ENCODE measurements around the gene PLPPR3. TPM values are rescaled to one million over a fixed set of nuclear protein-coding genes. Genes with fewer than 3 reads are reported as not detected.
"Not testable (repeated sequence)": the region's sequence is repeated elsewhere in the genome, so short reads cannot be mapped to it uniquely, and the experiment has no call there.

Gene PLPPR3
- total RNA-seq, 2 donors from 2014 or later, result not detected

GRCh38 chr19:825897-826644 lies 4.3 kb upstream of the PLPPR3 start:
- no peak for ATAC-seq (replicated peaks)
- no peaks in the 10 kb centered on the region for H3K9me3 Mint-ChIP-seq

GRCh38 chr19:824885-825284 lies 3.1 kb upstream of the PLPPR3 start:
- no peak for ATAC-seq (replicated peaks)
- H3K36me3 Mint-ChIP-seq (ENCODE audit: low read depth), result no peaks in the 10 kb centered on the region
- no peak overlapping the region for H3K27ac Mint-ChIP-seq
- no peaks in the 10 kb centered on the region for H3K9me3 Mint-ChIP-seq
- no peak overlapping the region for H3K4me3 Mint-ChIP-seq
- H3K27me3 Mint-ChIP-seq, result no peaks in the 10 kb centered on the region
- H3K4me1 Mint-ChIP-seq, result no peaks in the 10 kb centered on the region

More at GRCh38 chr19:825897-826644, 4.3 kb upstream of the PLPPR3 start:
- Mint-ChIP-seq H3K4me3 (no peak overlapping the region), H3K36me3 (ENCODE audit: low read depth) (no peaks in the 10 kb centered on the region), H3K4me1 (no peaks in the 10 kb centered on the region), H3K27me3 (no peaks in the 10 kb centered on the region), H3K27ac (no peak overlapping the region)

DNA sequence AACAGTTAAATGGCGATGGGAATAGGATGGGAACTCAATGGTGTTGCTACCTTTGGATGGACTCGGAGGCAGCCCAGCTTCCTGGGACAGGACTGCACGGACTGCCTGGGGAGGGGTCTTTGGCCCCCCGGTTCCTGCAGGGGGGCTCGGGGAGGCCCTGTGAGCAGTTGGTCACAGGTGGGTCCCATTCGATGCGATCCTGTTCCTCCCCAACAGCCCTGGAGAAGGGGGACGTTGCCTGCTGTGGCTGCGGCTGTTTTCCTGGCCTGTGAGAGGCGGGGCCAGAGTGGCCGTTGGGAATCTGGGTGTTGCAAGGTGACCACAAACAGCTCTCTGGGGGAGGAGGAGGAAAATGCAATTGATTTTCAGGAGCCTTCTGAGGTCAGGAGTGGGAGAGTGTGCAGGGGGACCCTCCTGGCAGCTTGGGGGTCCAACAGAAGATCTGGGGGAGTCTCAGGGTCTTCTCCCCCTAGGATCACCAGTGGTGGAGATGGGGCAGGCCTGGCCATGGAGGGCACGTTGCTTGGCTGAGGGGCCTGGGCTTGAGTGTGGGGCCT lies 1.9 kb upstream of the PLPPR3 start:
- Mint-ChIP-seq H3K4me1 (no peaks in the 10 kb centered on the region), H3K4me3 (no peak overlapping the region), H3K36me3 (ENCODE audit: low read depth) (no peaks in the 10 kb centered on the region), H3K27ac (no peak overlapping the region), H3K9me3 (no peaks in the 10 kb centered on the region), H3K27me3 (no peaks in the 10 kb centered on the region)
- no peak for ATAC-seq (replicated peaks)

DNA sequence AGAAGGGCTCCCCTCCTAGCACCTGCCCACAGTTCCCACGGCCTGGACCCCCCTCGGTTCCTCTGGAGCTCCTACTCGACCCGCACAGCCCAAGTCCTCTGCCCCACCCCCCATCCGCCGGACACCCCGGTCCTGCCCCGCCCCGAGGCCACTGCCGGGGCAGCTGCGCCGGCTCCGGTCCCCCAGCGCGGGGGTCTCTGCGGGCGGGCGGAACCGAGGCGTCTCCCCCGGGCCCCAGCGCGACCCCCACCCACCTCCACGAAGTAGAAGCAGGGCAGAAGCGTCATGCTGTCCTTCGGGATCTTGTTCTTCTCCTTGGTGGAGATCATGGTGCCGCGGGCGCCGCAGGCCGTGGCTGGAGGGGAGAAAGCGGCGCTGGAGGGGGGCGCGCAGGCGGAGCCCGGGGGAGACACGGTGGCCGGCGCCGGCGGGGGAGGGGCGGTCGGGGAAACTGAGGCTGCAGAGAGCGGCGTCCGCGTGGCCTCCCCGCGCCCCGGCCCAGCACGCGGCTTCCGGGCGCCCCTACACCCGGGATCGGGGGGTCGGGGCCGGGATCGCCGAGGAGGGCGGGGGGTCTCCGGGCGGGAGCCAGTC lies 427 bp downstream of the PLPPR3 start:
- Mint-ChIP-seq H3K27me3 (no peaks in the 10 kb centered on the region), H3K4me1 (peaks cover 8% of the 10 kb centered on the region), H3K27ac (no peak overlapping the region), H3K36me3 (ENCODE audit: low read depth) (peaks cover 9% of the 10 kb centered on the region), H3K4me3 (no peak overlapping the region), H3K9me3 (peaks cover 4% of the 10 kb centered on the region)
- ATAC-seq (replicated peaks), result no peak

DNA sequence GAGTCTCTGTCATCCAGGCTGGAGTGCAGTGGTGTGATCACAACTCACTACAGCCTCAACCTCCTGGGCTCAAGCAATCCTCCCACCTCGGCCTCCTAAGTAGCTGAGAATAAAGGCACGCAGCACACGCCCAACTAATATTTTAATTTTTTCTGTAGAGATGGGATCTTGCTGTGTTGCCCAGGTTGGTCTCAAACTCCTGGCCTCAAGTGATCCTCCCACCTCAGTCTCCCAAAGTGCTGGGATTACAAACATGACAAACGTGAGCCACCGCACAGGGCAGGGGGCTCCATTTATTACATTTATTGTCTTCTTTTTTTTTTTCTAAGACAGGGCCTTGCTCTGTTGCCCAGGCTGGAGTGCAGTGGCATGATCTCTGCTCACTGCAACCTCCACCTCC lies 1.5 kb downstream of the PLPPR3 start:
- peaks cover 17% of the 10 kb centered on the region for H3K36me3 Mint-ChIP-seq (ENCODE audit: low read depth)
- H3K4me1 Mint-ChIP-seq, result peaks cover 14% of the 10 kb centered on the region
- not testable (repeated sequence) for H3K27me3 Mint-ChIP-seq; ATAC-seq (replicated peaks); H3K27ac Mint-ChIP-seq; H3K9me3 Mint-ChIP-seq; H3K4me3 Mint-ChIP-seq

- Mint-ChIP-seq H3K4me1 (peaks cover 14% of the 10 kb centered on the region), H3K27me3 (no peaks in the 10 kb centered on the region), H3K36me3 (ENCODE audit: low read depth) (peaks cover 35% of the 10 kb centered on the region), H3K4me3 (no peak overlapping the region), H3K27ac (no peak overlapping the region), H3K9me3 (peaks cover 5% of the 10 kb centered on the region)
- ATAC-seq (replicated peaks), result no peak
Measured at GRCh38 chr19:816500-816857, 5.3 kb downstream of the PLPPR3 start.

DNA sequence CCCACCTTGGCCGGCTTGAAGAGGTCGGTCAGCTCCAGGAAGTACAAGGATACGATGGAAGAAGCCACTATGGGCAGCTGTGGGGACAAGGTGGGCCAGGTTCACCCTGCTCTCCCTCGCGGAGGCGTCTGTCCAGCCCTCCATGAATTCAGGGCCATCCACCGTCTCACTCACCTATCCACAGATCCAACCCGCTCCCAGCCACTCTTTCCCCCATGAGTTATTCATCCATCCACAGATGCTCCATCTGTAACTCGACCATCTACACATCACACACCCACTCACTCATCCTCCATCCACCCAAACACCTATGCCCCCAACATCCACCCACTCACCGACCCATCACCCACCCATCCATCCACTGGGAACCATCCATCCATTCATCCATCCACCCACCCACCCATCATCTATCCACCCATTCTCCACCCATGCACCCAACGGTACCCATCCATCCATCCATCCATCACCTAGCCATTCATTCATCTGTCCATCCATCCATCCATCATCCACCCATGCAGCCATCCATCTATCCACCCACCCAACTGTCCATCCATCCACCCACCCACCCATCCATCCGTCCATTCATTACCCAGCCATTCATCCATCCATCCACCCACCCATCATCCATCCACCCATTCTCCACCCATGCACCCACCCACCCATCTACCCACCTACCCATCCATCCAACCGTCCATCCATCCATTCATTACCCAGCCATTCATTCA lies 5.8 kb downstream of the PLPPR3 start:
- Mint-ChIP-seq H3K27me3 (no peaks in the 10 kb centered on the region), H3K4me1 (peaks cover 14% of the 10 kb centered on the region), H3K9me3 (peaks cover 5% of the 10 kb centered on the region), H3K36me3 (ENCODE audit: low read depth) (peaks cover 40% of the 10 kb centered on the region), H3K4me3 (no peak overlapping the region), H3K27ac (no peak overlapping the region)
- peak; percentile 11 for ATAC-seq (replicated peaks)

DNA sequence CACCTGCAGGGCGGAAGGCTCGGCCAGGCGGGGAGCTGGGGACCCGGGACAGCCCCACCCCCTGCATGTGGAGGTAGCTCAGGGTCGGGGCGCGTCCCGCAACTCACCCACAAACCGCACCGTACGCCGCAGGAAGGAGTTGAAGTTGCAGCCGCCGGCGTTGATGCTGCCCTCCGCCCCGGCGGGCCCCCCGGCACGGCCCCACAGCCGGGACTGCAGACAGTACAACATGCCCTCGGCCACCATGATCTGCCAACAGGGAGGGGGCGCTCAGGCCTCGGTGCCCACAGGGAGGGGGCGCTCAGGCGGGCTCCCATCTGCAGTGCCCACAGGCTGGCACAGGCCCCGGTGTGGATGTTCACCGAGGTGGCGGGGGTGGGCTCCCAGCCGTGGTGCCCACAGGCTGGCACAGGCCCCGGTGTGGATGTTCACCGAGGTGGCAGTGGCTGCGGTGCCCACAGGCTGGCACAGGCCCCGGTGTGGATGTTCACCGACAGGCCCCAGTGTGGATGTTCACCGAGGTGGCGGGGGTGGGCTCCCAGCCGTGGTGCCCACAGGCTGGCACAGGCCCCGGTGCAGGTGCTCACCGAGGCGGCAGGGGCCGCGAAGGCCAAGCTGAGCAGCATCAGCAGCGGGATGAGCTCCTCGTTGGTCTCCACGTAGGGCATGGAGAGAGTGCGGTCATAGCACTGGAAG lies 6.5 kb downstream of the PLPPR3 start:
- ATAC-seq (replicated peaks), result peak; percentile 24
- no peak overlapping the region for H3K4me3 Mint-ChIP-seq
- peak overlapping the region; percentile 69 for H3K27ac Mint-ChIP-seq
- H3K27me3 Mint-ChIP-seq, result no peaks in the 10 kb centered on the region
- H3K9me3 Mint-ChIP-seq, result peaks cover 5% of the 10 kb centered on the region
- peaks cover 46% of the 10 kb centered on the region for H3K36me3 Mint-ChIP-seq (ENCODE audit: low read depth)
- peaks cover 14% of the 10 kb centered on the region for H3K4me1 Mint-ChIP-seq

GRCh38 chr19:814152-815078 lies 7.3 kb downstream of the PLPPR3 start:
- Mint-ChIP-seq H3K9me3 (peaks cover 5% of the 10 kb centered on the region), H3K36me3 (ENCODE audit: low read depth) (peaks cover 54% of the 10 kb centered on the region), H3K27ac (peak overlapping the region; percentile 69), H3K4me3 (no peak overlapping the region), H3K4me1 (peaks cover 14% of the 10 kb centered on the region), H3K27me3 (no peaks in the 10 kb centered on the region)
- ATAC-seq (replicated peaks), result peak; percentile 16

GRCh38 chr19:813219-814151 lies 8.3 kb downstream of the PLPPR3 start:
- no peak for ATAC-seq (replicated peaks)

GRCh38 chr19:812747-813218 lies 9.0 kb downstream of the PLPPR3 start:
- H3K27me3 Mint-ChIP-seq, result no peaks in the 10 kb centered on the region
- H3K4me1 Mint-ChIP-seq, result peaks cover 16% of the 10 kb centered on the region

More at GRCh38 chr19:813219-814151, 8.3 kb downstream of the PLPPR3 start:
- Mint-ChIP-seq H3K27me3 (no peaks in the 10 kb centered on the region), H3K9me3 (peaks cover 5% of the 10 kb centered on the region), H3K36me3 (ENCODE audit: low read depth) (peaks cover 64% of the 10 kb centered on the region), H3K27ac (no peak overlapping the region), H3K4me1 (peaks cover 14% of the 10 kb centered on the region), H3K4me3 (no peak overlapping the region)

GRCh38 chr19:812049-812746 lies 9.6 kb downstream of the PLPPR3 start:
- peaks cover 22% of the 10 kb centered on the region for H3K4me1 Mint-ChIP-seq
- no peaks in the 10 kb centered on the region for H3K27me3 Mint-ChIP-seq
- no peak for ATAC-seq (replicated peaks)
- peaks cover 5% of the 10 kb centered on the region for H3K9me3 Mint-ChIP-seq
- no peak overlapping the region for H3K4me3 Mint-ChIP-seq
- no peak overlapping the region for H3K27ac Mint-ChIP-seq
- H3K36me3 Mint-ChIP-seq (ENCODE audit: low read depth), result peaks cover 74% of the 10 kb centered on the region

More at GRCh38 chr19:812747-813218, 9.0 kb downstream of the PLPPR3 start:
- ATAC-seq (replicated peaks), result no peak
- Mint-ChIP-seq H3K36me3 (ENCODE audit: low read depth) (peaks cover 68% of the 10 kb centered on the region), H3K27ac (no peak overlapping the region), H3K9me3 (peaks cover 5% of the 10 kb centered on the region), H3K4me3 (no peak overlapping the region)
